NB4 (cell line): ENCODE measurements around the gene STAT5B.
A peak's percentile ranks its signal among the peaks of the same experiment; 100 is the strongest.

ENCODE experiments used
- DNase-seq: peaks from one replicate; pipeline ENCODE4 v3.0.0; 2010; ENCODE audit warnings: low read depth
- H3K4me3 ChIP-seq: one replicate; pipeline ENCODE4 v1.5.1; 2011; ENCODE audit warnings: mild to moderate bottlenecking, low read depth, low read length, moderate library complexity
- MYC ChIP-seq: IDR thresholded peaks from 2 replicates; pipeline ENCODE4 v1.6.1; 2011; ENCODE audit warnings: low read depth, low read length
- POLR2A ChIP-seq: IDR thresholded peaks from 2 replicates; pipeline ENCODE4 v1.6.1; 2011; ENCODE audit warnings: mild to moderate bottlenecking; ENCODE audit not compliant: insufficient read length; ENCODE audit errors: extremely low read depth
- TF ChIP-seq, protein P1 (sequence below): IDR thresholded peaks from 2 replicates; pipeline ENCODE4 v1.6.1; 2011; ENCODE audit warnings: low read depth, low read length
- TF ChIP-seq, protein P2 (sequence below): IDR thresholded peaks from one replicate; pipeline ENCODE4 v1.5.1; 2012; ENCODE audit warnings: low read depth, low read length

STAT5B gene

GRCh38 chr17:42291129-42291528, 14.9 kb upstream of the STAT5B start:
- TF ChIP-seq MYC (no peak), POLR2A (no peak)
- TF ChIP-seq, protein P1, sequence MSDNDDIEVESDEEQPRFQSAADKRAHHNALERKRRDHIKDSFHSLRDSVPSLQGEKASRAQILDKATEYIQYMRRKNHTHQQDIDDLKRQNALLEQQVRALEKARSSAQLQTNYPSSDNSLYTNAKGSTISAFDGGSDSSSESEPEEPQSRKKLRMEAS = no peak
- TF ChIP-seq, protein P2, sequence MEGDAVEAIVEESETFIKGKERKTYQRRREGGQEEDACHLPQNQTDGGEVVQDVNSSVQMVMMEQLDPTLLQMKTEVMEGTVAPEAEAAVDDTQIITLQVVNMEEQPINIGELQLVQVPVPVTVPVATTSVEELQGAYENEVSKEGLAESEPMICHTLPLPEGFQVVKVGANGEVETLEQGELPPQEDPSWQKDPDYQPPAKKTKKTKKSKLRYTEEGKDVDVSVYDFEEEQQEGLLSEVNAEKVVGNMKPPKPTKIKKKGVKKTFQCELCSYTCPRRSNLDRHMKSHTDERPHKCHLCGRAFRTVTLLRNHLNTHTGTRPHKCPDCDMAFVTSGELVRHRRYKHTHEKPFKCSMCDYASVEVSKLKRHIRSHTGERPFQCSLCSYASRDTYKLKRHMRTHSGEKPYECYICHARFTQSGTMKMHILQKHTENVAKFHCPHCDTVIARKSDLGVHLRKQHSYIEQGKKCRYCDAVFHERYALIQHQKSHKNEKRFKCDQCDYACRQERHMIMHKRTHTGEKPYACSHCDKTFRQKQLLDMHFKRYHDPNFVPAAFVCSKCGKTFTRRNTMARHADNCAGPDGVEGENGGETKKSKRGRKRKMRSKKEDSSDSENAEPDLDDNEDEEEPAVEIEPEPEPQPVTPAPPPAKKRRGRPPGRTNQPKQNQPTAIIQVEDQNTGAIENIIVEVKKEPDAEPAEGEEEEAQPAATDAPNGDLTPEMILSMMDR = no peak
- DNase-seq = no peak
- no peak overlapping the region for H3K4me3 ChIP-seq

GRCh38 chr17:42290577-42290976, 14.4 kb upstream of the STAT5B start:
- H3K4me3 ChIP-seq = peak overlapping the region; percentile 21
- TF ChIP-seq, protein P2 = no peak
- TF ChIP-seq POLR2A (no peak), MYC (no peak)
- TF ChIP-seq, protein P1 = no peak
- no peak for DNase-seq

GRCh38 chr17:42289611-42290181, 13.5 kb upstream of the STAT5B start:
- no peak for DNase-seq
- H3K4me3 ChIP-seq = peak overlapping the region; percentile 57
- no peak for TF ChIP-seq POLR2A
- TF ChIP-seq, protein P2 = no peak
- no peak for TF ChIP-seq MYC

DNA sequence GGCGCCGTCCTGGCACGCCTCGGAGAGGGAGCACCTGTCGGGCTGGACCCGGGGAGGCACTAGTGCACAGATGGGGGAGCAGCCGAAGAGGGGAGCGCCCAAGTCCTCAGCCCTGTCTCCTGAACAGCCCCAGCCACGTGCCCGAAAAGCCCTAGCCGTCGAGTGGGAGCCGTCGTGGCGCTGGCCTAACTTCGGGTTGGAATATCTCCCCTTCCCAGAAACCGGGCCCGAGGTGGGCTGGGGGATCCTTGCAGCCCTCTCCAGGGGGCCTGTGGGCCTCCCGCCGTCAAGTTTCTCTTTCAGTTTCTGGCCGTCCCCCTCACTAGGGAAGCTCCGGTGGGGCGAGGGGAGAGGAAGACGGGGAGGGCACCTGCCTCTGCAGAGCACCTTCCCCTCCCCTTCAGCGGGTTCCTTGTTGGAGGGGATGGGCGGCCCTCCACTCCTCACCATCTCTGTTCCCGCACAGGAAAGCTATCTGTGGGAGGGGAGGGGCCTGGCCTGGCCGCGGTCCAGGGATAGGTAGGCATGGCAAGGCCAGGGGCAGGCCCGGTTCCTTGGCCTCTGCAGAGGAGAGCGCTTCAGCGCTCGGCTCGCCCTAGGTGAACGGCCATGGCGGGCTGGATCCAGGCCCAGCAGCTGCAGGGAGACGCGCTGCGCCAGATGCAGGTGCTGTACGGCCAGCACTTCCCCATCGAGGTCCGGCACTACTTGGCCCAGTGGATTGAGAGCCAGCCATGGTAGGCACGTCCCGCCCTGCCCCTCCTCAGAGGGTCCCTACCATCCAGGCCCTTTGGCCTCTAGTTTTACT, 12.8 kb upstream of the STAT5B start:
- H3K4me3 ChIP-seq = peak overlapping the region; percentile 57
- no peak for DNase-seq
- TF ChIP-seq, protein P1 = peak; percentile 39; the same call in 1 of the 2 replicates
- TF ChIP-seq POLR2A = no peak
- TF ChIP-seq MYC = peak; percentile 21; the same call in 1 of the 2 replicates
- TF ChIP-seq, protein P2 = no peak

DNA sequence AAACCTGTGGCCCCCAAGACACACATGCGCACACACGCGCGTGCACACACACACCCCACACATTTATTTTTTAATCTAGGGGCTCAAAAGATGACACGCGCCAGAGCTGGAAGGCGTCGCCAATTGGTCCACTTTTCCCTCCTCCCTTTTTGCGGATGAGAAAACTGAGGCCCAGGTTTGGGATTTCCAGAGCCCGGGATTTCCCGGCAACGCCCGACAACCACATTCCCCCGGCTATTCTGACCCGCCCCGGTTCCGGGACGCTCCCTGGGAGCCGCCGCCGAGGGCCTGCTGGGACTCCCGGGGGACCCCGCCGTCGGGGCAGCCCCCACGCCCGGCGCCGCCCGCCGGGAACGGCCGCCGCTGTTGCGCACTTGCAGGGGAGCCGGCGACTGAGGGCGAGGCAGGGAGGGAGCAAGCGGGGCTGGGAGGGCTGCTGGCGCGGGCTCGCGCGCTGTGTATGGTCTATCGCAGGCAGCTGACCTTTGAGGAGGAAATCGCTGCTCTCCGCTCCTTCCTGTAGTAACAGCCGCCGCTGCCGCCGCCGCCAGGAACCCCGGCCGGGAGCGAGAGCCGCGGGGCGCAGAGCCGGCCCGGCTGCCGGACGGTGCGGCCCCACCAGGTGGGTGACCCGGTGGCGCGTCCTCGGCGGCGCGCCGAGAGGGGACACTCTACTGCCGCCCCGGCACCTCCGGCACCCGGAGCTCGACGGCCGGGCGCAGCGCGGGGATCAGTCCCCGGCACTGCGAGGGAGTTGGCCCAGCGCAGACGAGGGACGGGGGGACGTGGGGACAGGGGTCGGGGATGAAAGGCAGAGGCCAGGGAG, 12.0 kb upstream of the STAT5B start, which contains the start of gene STAT5A:
STAT5A (plus strand) TSS at position 522 of the 826 bp plus-strand sequence. CDS start 914 bp downstream, outside the sequence.
- H3K4me3 ChIP-seq = peak within 1 kb of the TSS; percentile 57
- DNase-seq = peak; percentile 90
- TF ChIP-seq, protein P1 = peak; percentile 45; the same call in 1 of the 2 replicates
- TF ChIP-seq, protein P2 = no peak
- TF ChIP-seq MYC = no peak; the same call in 1 of the 2 replicates
- TF ChIP-seq POLR2A = peak; percentile 59
